Fibroblast of lung (primary cell): Measurements from ENCODE around the gene GRIA1.

ENCODE experiments used
- CTCF ChIP-seq, 2 donors: IDR thresholded peaks in 1 of 2; conservative IDR thresholded peaks in 1 of 2; 1 replicate in 1 of 2; 2 replicates in 1 of 2; pipeline ENCODE4 v1.5.1; 2011 to 2012; ENCODE audit warnings: low read length in 2 of 2, control low read depth in 1 of 2, inconsistent platforms in 1 of 2, low read depth in 1 of 2, mild to moderate bottlenecking in 1 of 2
- EZH2 ChIP-seq: IDR thresholded peaks from 2 replicates; pipeline ENCODE4 v1.5.1; 2012; ENCODE audit warnings: low read length, control low read depth, mild to moderate bottlenecking; ENCODE audit errors: missing control alignments

- TF ChIP-seq CTCF (conservative IDR thresholded peaks at IDR 0.05 in 1 of 2, IDR thresholded peaks at IDR 0.05 in 1 of 2; ENCODE audit: low read depth in 1 of 2, low read length in 2 of 2) = no peak
- no peak for TF ChIP-seq EZH2
Observed at GRCh38 chr5:153544706-153545105, 54.2 kb downstream of the GRIA1 start.
